Gastroesophageal sphincter (tissue), 3 donors: Measurements from ENCODE around the gene TMED8.

Experiments
- POLR2AphosphoS5 ChIP-seq: sonication (generic); formaldehyde crosslinking; IDR thresholded peaks from one replicate; pipeline ENCODE4 v1.6.1; 2017; ENCODE audit warnings: antibody characterized with exemption
- TF ChIP-seq, protein P1 (sequence below), 4 experiments: fragments of 200-600 bp in 2 of 4; fragments of 450-650 bp in 2 of 4; sonication (generic) in 1 of 4; IDR thresholded peaks; one replicate each; pipeline ENCODE4 v1.5.1; 2017 to 2019; ENCODE audit warnings: antibody characterized with exemption in 4 of 4, mild to moderate bottlenecking in 2 of 4, moderate library complexity in 2 of 4

DNA sequence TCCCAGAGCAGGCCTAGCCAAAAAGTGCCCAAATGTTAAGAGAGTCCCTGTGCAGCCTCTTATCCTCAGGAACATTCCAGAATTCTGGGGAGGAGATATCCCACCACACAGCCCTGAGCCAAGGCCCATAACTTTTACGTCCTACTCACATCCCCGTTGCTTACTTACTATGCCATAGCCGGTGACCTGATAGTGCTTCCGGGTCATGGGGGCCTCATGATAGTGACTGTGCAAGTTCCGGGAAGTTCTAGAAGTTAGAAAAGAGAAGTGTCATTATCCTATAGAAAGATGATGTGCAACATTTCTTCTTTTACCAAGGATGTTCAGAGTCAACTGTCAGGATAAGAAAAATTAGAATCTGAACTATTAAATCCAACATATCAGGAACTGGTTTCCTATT lies 90.3 kb downstream of the TMED8 start:
- TF ChIP-seq, protein P1, sequence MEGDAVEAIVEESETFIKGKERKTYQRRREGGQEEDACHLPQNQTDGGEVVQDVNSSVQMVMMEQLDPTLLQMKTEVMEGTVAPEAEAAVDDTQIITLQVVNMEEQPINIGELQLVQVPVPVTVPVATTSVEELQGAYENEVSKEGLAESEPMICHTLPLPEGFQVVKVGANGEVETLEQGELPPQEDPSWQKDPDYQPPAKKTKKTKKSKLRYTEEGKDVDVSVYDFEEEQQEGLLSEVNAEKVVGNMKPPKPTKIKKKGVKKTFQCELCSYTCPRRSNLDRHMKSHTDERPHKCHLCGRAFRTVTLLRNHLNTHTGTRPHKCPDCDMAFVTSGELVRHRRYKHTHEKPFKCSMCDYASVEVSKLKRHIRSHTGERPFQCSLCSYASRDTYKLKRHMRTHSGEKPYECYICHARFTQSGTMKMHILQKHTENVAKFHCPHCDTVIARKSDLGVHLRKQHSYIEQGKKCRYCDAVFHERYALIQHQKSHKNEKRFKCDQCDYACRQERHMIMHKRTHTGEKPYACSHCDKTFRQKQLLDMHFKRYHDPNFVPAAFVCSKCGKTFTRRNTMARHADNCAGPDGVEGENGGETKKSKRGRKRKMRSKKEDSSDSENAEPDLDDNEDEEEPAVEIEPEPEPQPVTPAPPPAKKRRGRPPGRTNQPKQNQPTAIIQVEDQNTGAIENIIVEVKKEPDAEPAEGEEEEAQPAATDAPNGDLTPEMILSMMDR (IDR thresholded peaks at IDR 0.05) = no peak
- no peak for TF ChIP-seq POLR2AphosphoS5
